Measurements from ENCODE around the gene HELZ2. TPM values are rescaled to one million over a fixed set of nuclear protein-coding genes. Genes with fewer than 3 reads are reported as not detected.

Gene HELZ2
- total RNA-seq, 1 donor from 2014 or later, result 28.9 TPM

DNA sequence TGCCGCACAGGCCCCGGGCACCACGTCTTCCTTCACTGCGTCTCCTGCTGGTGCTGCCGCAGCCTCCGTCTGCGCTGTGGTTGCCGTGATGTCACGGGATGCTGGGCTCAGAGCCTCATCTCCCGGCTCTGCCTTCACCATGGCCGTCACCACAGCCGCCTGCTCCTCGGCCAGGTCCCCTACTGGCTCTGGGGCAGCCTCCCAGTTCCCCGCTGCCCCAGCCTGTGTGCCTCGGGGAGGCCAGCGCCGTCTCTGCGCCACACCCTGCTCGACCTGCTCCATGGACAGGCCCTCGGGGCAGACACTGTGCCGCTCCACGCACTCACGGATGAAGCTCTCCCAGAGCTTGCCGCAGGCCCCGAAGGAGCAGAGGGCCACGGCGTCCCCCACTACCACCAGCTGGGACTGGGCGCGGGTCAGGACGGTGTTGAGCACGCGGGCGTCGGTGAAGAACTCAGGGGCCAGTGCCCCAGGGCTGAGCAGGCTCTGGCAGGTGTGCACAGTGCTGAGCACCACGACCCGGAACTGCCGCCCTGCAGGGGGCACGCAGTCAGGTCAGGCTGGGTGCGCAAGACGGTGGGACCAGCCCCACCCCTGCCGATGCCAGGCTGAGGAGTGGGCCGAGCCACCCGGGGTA lies 8.2 kb downstream of the HELZ2 start:
- peaks cover 14% of the 10 kb centered on the region for H3K36me3 Mint-ChIP-seq (ENCODE audit: low read depth)
- intact Hi-C loops (cut with micrococcal nuclease), result loop anchor here (5.0 kb wide), 1 partner anchor 61 kb away; the partner anchor contains the start of gene GMEB2
- H3K27me3 Mint-ChIP-seq, result no peaks in the 10 kb centered on the region
- TF ChIP-seq, protein P1, sequence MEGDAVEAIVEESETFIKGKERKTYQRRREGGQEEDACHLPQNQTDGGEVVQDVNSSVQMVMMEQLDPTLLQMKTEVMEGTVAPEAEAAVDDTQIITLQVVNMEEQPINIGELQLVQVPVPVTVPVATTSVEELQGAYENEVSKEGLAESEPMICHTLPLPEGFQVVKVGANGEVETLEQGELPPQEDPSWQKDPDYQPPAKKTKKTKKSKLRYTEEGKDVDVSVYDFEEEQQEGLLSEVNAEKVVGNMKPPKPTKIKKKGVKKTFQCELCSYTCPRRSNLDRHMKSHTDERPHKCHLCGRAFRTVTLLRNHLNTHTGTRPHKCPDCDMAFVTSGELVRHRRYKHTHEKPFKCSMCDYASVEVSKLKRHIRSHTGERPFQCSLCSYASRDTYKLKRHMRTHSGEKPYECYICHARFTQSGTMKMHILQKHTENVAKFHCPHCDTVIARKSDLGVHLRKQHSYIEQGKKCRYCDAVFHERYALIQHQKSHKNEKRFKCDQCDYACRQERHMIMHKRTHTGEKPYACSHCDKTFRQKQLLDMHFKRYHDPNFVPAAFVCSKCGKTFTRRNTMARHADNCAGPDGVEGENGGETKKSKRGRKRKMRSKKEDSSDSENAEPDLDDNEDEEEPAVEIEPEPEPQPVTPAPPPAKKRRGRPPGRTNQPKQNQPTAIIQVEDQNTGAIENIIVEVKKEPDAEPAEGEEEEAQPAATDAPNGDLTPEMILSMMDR (IDR thresholded peaks at IDR 0.05), result no peak
- no peak overlapping the region for H3K4me3 Mint-ChIP-seq
- ATAC-seq (ENCODE audit: low read depth) (no peak), DNase-seq (no peak)
- CTCF ChIA-PET, result no interaction called here
- POLR2A ChIA-PET, result interaction anchor here (0.6 to 3.9 kb wide), 6 partner anchors 10 to 78 kb away, joined by 3 to 23 read pairs (median 5); partner anchors contain the start of genes FNDC11 and PTK6
- H3K9me3 Mint-ChIP-seq, result no peaks in the 10 kb centered on the region
- H3K4me1 Mint-ChIP-seq, result peaks cover 31% of the 10 kb centered on the region
- H3K27ac Mint-ChIP-seq, result no peak overlapping the region

- Mint-ChIP-seq H3K4me1 (peaks cover 33% of the 10 kb centered on the region), H3K4me3 (no peak overlapping the region), H3K9me3 (no peaks in the 10 kb centered on the region), H3K36me3 (ENCODE audit: low read depth) (peaks cover 21% of the 10 kb centered on the region), H3K27ac (no peak overlapping the region), H3K27me3 (no peaks in the 10 kb centered on the region)
- intact Hi-C loops (cut with micrococcal nuclease), result loop anchor here (5.0 kb wide), 1 partner anchor 62 kb away; the partner anchor contains the start of gene GMEB2
- TF ChIP-seq, protein P1 (IDR thresholded peaks at IDR 0.05), result no peak
- CTCF ChIA-PET, result no interaction called here
- DNase-seq (no peak), ATAC-seq (ENCODE audit: low read depth) (no peak)
- POLR2A ChIA-PET, result interaction anchor here (0.6 to 1.4 kb wide), 3 partner anchors 10 to 147 kb away, joined by 3 to 5 read pairs (median 3); no protein-coding TSS in a partner anchor
Observed at GRCh38 chr20:63565021-63565698, 8.9 kb downstream of the HELZ2 start.

DNA sequence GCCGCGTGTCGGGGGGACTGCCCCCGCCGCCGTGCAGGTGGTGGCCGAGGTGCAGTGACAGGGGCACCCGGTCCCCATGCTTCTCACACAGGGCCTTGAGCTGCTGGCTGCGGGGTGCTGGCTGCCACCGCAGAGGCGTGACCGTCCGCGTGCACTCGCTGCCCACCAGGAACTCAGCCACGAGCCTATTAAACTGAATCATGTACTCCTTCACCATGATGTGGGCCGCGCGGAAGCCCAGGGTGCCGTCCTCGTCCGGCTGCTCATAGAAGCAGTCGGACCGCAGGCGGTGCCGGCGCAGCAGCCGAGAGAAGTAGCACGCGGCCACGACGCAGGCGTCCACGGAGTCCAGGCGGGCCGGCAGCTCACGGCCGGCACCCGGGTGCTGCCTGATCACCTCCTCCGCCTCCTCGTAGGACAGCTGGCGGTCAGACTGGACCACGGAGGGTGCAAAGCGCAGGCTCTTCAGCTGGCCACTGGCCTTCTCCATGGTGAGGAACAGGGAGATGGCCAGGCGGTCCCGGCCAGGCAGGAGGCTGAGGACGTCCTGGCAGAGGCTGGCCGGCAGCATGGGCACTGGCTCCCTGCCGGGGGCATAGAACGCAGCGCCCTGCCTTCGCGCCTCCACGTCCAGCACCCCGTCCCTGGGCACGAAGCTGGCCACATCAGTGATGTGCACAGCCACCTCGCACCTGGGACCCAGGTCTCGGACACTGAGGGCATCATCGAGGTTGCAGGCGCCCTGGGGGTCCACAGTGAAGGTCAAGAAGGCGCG lies 9.8 kb downstream of the HELZ2 start:
- Mint-ChIP-seq H3K27me3 (no peaks in the 10 kb centered on the region), H3K9me3 (no peaks in the 10 kb centered on the region), H3K27ac (no peak overlapping the region), H3K4me1 (peaks cover 27% of the 10 kb centered on the region), H3K36me3 (ENCODE audit: low read depth) (peaks cover 21% of the 10 kb centered on the region), H3K4me3 (no peak overlapping the region)
- intact Hi-C loops (cut with micrococcal nuclease), result no loop called here
- DNase-seq (no peak), ATAC-seq (ENCODE audit: low read depth) (no peak)
- ChIA-PET POLR2A (interaction anchor here (1.4 to 1.9 kb wide), 2 partner anchors 9 to 10 kb away, joined by 5 to 9 read pairs; no protein-coding TSS in a partner anchor), CTCF (no interaction called here)
- TF ChIP-seq, protein P1 (IDR thresholded peaks at IDR 0.05), result no peak

DNA sequence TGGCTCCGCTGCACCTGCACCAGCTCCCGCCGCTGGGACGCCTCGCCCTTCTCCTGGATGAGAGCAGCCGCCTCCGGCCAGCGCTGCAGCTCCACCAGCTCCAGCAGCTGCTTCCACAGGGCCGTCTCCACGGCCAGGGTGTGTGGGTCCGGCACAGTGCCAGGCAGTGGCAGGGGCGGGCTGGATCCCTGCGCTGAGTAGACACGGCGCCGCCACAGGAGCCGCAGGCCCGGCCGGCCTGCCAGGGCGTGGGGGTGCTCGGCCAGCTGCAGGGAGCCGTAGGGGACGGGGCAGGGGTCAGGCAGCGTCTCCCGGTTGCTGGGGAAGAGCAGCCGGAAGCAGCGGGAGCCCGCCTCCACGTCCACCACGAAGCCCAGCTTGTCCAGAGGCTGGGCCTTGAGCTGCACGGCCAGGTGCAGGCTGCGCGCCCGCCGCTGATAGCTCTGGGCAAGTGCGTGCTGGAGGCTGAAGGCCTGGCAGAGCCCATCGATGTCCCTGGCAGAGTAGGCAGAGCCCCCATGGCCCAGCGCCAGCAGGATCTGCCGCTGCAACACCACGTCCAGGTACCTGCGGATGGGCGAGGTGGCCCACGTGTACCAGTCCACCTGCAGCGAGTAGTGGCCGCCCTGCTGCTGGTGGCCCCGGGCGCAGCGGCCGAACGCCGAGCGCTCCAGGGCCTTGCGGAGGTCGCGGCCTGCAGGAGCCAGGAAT lies 10.7 kb downstream of the HELZ2 start:
- Mint-ChIP-seq H3K27ac (no peak overlapping the region), H3K9me3 (no peaks in the 10 kb centered on the region), H3K4me3 (no peak overlapping the region), H3K4me1 (peaks cover 19% of the 10 kb centered on the region), H3K36me3 (ENCODE audit: low read depth) (peaks cover 27% of the 10 kb centered on the region), H3K27me3 (no peaks in the 10 kb centered on the region)
- POLR2A ChIA-PET, result interaction anchor here (0.9 to 1.9 kb wide), 3 partner anchors 9 to 26 kb away, joined by 3 to 9 read pairs (median 4); partner anchors contain the start of gene PTK6
- TF ChIP-seq, protein P1 (IDR thresholded peaks at IDR 0.05), result no peak
- DNase-seq (no peak), ATAC-seq (ENCODE audit: low read depth) (no peak)
- intact Hi-C loops (cut with micrococcal nuclease), result no loop called here
- CTCF ChIA-PET, result interaction anchor here (1.0 kb wide), 1 partner anchor 78 kb away, joined by 3 read pairs; no protein-coding TSS in a partner anchor
